WTC11 (cell line): Measurements from ENCODE around the gene SLC25A26. TPM values are rescaled to one million over a fixed set of nuclear protein-coding genes. Genes with fewer than 3 reads are reported as not detected.

Experiments used
- ATAC-seq: fragments of 200-7000 bp; cut with Tn5 transposase; 2 replicates; pipeline ENCODE4 v1.10.0; 2021; ENCODE audit warnings: mild to moderate bottlenecking, moderate library complexity
- CTCF ChIA-PET: fragments of 300-600 bp; sonication (Branson Sonifier 250); formaldehyde crosslinking; loops from one replicate; lab custom pipeline; 2021; ENCODE audit warnings: antibody characterized with exemption; lab: Charles Lee
- POLR2A ChIA-PET: fragments of 350-600 bp; sonication (Branson Sonifier 250); formaldehyde crosslinking; loops from one replicate; lab custom pipeline; 2021; ENCODE audit warnings: antibody characterized with exemption; lab: Charles Lee
- DNase-seq: peaks from one replicate; pipeline ENCODE4 v3.0.0; 2021; ENCODE audit warnings: low spot score
- H3K27ac Mint-ChIP-seq: 2 replicates; pipeline ENCODE4 v1.8.0; 2021; ENCODE audit warnings: mixed read lengths
- H3K27me3 Mint-ChIP-seq: 2 replicates; pipeline ENCODE4 v1.8.0; 2021; ENCODE audit warnings: low read depth, mild to moderate bottlenecking, moderate library complexity, mixed read lengths
- H3K36me3 Mint-ChIP-seq: 2 replicates; pipeline ENCODE4 v1.8.0; 2021; ENCODE audit warnings: mixed read lengths
- H3K4me1 Mint-ChIP-seq: 2 replicates; pipeline ENCODE4 v1.8.0; 2022; ENCODE audit warnings: mixed read lengths
- H3K4me3 Mint-ChIP-seq: 2 replicates; pipeline ENCODE4 v1.8.0; 2021; ENCODE audit warnings: mild to moderate bottlenecking, moderate library complexity, mixed read lengths
- H3K9me3 Mint-ChIP-seq: 2 replicates; pipeline ENCODE4 v1.8.0; 2021; ENCODE audit warnings: mixed read lengths
- ESRRA ChIP-seq: sonication (generic); formaldehyde crosslinking; IDR thresholded peaks from 2 replicates; pipeline ENCODE4 v1.8.1; 2022; ENCODE audit warnings: mild to moderate bottlenecking, missing genetic modification reagents, borderline replicate concordance
- GABPB1 ChIP-seq: sonication (generic); formaldehyde crosslinking; IDR thresholded peaks from 2 replicates; pipeline ENCODE4 v1.8.1; 2023; ENCODE audit warnings: mild to moderate bottlenecking, missing genetic modification reagents
- MXD4 ChIP-seq: fragments of 250-450 bp; sonication (Bioruptor Pico); IDR thresholded peaks from 2 replicates; pipeline ENCODE4 v1.8.0; 2021; ENCODE audit warnings: mild to moderate bottlenecking, moderate library complexity, borderline replicate concordance
- NFATC4 ChIP-seq: fragments of 250-450 bp; sonication (Bioruptor Pico); IDR thresholded peaks from 2 replicates; pipeline ENCODE4 v1.9.0; 2021; ENCODE audit warnings: mild to moderate bottlenecking
- RELA ChIP-seq: sonication (generic); formaldehyde crosslinking; IDR thresholded peaks from 2 replicates; pipeline ENCODE4 v1.8.1; 2022; ENCODE audit warnings: missing genetic modification reagents, mild to moderate bottlenecking, borderline replicate concordance
- SOX15 ChIP-seq: fragments of 250-450 bp; sonication (Bioruptor Pico); IDR thresholded peaks from 2 replicates; pipeline ENCODE4 v1.9.0; 2021; ENCODE audit warnings: mild to moderate bottlenecking
- TCF7 ChIP-seq: sonication (generic); formaldehyde crosslinking; IDR thresholded peaks from 2 replicates; pipeline ENCODE4 v1.8.0; 2022; ENCODE audit warnings: mild to moderate bottlenecking, low read depth, missing genetic modification reagents, moderate library complexity
- TEAD4 ChIP-seq: sonication (generic); formaldehyde crosslinking; IDR thresholded peaks from 2 replicates; pipeline ENCODE4 v1.8.0; 2022; ENCODE audit warnings: mild to moderate bottlenecking, missing genetic modification reagents
- ZNF423 ChIP-seq: fragments of 250-450 bp; sonication (Bioruptor Pico); IDR thresholded peaks from 2 replicates; pipeline ENCODE4 v2.1.2; 2022; ENCODE audit warnings: mild to moderate bottlenecking, moderate library complexity
- total RNA-seq: library from RNA; stranded (reverse); gene quantifications from 3 replicates; pipeline ENCODE4 v1.2.3, GENCODE V29; 2021
- TF ChIP-seq, protein P1 (sequence below): sonication (generic); formaldehyde crosslinking; IDR thresholded peaks from 2 replicates; pipeline ENCODE4 v1.8.0; 2022; ENCODE audit warnings: mild to moderate bottlenecking, missing genetic modification reagents
- TF ChIP-seq, protein P2 (sequence below): sonication (generic); formaldehyde crosslinking; IDR thresholded peaks from 2 replicates; pipeline ENCODE4 v1.8.0; 2022; ENCODE audit warnings: mild to moderate bottlenecking, missing genetic modification reagents
- TF ChIP-seq, protein P3 (sequence below): sonication (generic); formaldehyde crosslinking; IDR thresholded peaks from 2 replicates; pipeline ENCODE4 v1.8.0; 2023; ENCODE audit warnings: missing genetic modification reagents, mild to moderate bottlenecking, borderline replicate concordance
- TF ChIP-seq, protein P4 (sequence below): sonication (generic); formaldehyde crosslinking; conservative IDR thresholded peaks from 2 replicates; pipeline ENCODE4 v1.8.1; 2022; ENCODE audit warnings: mild to moderate bottlenecking, missing genetic modification reagents
- TF ChIP-seq, protein P5 (sequence below): sonication (generic); formaldehyde crosslinking; IDR thresholded peaks from 2 replicates; pipeline ENCODE4 v1.8.0; 2023; ENCODE audit warnings: missing genetic modification reagents
- TF ChIP-seq, protein P6 (sequence below): fragments of 200-600 bp; IDR thresholded peaks from 2 replicates; pipeline ENCODE4 v1.8.0; 2022; ENCODE audit warnings: antibody characterized with exemption

SLC25A26 gene
- total RNA-seq, 1 experiment from 2014 or later, result 29.1 TPM

DNA sequence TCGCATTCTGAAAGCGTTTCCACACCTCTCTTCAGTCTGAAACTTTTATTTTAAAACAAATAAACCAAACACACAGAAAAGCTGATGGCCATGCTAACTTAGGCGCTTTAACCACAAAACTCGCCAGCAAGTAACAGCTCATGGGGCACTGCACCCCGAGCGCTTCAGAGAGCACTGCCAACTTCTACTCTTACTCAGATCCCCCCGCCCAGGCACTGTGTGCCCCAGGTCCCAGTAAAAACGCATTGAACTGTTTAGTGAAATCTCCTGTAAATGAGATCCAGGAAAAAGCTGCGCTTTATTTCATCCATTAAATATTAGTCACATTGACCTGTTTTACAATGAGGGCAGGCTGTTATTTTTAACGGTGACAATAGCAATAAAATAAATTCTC is 180.4 kb downstream of the SLC25A26 start:
- TF ChIP-seq ZNF423 (CRISPR knock-in tag), result no peak
- TF ChIP-seq, protein P1, sequence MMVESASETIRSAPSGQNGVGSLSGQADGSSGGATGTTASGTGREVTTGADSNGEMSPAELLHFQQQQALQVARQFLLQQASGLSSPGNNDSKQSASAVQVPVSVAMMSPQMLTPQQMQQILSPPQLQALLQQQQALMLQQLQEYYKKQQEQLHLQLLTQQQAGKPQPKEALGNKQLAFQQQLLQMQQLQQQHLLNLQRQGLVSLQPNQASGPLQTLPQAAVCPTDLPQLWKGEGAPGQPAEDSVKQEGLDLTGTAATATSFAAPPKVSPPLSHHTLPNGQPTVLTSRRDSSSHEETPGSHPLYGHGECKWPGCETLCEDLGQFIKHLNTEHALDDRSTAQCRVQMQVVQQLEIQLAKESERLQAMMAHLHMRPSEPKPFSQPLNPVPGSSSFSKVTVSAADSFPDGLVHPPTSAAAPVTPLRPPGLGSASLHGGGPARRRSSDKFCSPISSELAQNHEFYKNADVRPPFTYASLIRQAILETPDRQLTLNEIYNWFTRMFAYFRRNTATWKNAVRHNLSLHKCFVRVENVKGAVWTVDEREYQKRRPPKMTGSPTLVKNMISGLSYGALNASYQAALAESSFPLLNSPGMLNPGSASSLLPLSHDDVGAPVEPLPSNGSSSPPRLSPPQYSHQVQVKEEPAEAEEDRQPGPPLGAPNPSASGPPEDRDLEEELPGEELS (CRISPR knock-in tag), result no peak
- no peak for TF ChIP-seq NFATC4
- TF ChIP-seq TEAD4 (CRISPR knock-in tag), result no peak
- TF ChIP-seq, protein P2, sequence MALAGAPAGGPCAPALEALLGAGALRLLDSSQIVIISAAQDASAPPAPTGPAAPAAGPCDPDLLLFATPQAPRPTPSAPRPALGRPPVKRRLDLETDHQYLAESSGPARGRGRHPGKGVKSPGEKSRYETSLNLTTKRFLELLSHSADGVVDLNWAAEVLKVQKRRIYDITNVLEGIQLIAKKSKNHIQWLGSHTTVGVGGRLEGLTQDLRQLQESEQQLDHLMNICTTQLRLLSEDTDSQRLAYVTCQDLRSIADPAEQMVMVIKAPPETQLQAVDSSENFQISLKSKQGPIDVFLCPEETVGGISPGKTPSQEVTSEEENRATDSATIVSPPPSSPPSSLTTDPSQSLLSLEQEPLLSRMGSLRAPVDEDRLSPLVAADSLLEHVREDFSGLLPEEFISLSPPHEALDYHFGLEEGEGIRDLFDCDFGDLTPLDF, result no peak
- no peak for TF ChIP-seq SOX15 (CRISPR knock-in tag)
- TF ChIP-seq, protein P3, sequence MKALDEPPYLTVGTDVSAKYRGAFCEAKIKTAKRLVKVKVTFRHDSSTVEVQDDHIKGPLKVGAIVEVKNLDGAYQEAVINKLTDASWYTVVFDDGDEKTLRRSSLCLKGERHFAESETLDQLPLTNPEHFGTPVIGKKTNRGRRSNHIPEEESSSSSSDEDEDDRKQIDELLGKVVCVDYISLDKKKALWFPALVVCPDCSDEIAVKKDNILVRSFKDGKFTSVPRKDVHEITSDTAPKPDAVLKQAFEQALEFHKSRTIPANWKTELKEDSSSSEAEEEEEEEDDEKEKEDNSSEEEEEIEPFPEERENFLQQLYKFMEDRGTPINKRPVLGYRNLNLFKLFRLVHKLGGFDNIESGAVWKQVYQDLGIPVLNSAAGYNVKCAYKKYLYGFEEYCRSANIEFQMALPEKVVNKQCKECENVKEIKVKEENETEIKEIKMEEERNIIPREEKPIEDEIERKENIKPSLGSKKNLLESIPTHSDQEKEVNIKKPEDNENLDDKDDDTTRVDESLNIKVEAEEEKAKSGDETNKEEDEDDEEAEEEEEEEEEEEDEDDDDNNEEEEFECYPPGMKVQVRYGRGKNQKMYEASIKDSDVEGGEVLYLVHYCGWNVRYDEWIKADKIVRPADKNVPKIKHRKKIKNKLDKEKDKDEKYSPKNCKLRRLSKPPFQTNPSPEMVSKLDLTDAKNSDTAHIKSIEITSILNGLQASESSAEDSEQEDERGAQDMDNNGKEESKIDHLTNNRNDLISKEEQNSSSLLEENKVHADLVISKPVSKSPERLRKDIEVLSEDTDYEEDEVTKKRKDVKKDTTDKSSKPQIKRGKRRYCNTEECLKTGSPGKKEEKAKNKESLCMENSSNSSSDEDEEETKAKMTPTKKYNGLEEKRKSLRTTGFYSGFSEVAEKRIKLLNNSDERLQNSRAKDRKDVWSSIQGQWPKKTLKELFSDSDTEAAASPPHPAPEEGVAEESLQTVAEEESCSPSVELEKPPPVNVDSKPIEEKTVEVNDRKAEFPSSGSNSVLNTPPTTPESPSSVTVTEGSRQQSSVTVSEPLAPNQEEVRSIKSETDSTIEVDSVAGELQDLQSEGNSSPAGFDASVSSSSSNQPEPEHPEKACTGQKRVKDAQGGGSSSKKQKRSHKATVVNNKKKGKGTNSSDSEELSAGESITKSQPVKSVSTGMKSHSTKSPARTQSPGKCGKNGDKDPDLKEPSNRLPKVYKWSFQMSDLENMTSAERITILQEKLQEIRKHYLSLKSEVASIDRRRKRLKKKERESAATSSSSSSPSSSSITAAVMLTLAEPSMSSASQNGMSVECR (CRISPR knock-in tag), result no peak
- no peak for TF ChIP-seq RELA (CRISPR knock-in tag)
- no peak for TF ChIP-seq TCF7
- TF ChIP-seq ESRRA, result no peak
- TF ChIP-seq MXD4 (CRISPR knock-in tag), result no peak
- TF ChIP-seq, protein P4, sequence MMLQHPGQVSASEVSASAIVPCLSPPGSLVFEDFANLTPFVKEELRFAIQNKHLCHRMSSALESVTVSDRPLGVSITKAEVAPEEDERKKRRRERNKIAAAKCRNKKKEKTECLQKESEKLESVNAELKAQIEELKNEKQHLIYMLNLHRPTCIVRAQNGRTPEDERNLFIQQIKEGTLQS, result no peak
- TF ChIP-seq GABPB1 (CRISPR knock-in tag), result no peak
- TF ChIP-seq, protein P5, sequence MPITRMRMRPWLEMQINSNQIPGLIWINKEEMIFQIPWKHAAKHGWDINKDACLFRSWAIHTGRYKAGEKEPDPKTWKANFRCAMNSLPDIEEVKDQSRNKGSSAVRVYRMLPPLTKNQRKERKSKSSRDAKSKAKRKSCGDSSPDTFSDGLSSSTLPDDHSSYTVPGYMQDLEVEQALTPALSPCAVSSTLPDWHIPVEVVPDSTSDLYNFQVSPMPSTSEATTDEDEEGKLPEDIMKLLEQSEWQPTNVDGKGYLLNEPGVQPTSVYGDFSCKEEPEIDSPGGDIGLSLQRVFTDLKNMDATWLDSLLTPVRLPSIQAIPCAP (CRISPR knock-in tag), result no peak
- TF ChIP-seq, protein P6, sequence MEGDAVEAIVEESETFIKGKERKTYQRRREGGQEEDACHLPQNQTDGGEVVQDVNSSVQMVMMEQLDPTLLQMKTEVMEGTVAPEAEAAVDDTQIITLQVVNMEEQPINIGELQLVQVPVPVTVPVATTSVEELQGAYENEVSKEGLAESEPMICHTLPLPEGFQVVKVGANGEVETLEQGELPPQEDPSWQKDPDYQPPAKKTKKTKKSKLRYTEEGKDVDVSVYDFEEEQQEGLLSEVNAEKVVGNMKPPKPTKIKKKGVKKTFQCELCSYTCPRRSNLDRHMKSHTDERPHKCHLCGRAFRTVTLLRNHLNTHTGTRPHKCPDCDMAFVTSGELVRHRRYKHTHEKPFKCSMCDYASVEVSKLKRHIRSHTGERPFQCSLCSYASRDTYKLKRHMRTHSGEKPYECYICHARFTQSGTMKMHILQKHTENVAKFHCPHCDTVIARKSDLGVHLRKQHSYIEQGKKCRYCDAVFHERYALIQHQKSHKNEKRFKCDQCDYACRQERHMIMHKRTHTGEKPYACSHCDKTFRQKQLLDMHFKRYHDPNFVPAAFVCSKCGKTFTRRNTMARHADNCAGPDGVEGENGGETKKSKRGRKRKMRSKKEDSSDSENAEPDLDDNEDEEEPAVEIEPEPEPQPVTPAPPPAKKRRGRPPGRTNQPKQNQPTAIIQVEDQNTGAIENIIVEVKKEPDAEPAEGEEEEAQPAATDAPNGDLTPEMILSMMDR, result no peak
- H3K27me3 Mint-ChIP-seq, result no peaks in the 10 kb centered on the region
- ChIA-PET POLR2A (no interaction called here), CTCF (interaction anchor here (2.3 to 3.5 kb wide), 2 partner anchors 23 to 421 kb away, joined by 8 to 13 read pairs; no protein-coding TSS in a partner anchor)
- peak overlapping the region; percentile 45 for H3K27ac Mint-ChIP-seq
- ATAC-seq (0 out of 2 replicates have a peak, but pooled peaks have one; percentile 5), DNase-seq (no peak)
- H3K4me1 Mint-ChIP-seq, result peaks cover 34% of the 10 kb centered on the region
- H3K9me3 Mint-ChIP-seq, result no peaks in the 10 kb centered on the region
- H3K4me3 Mint-ChIP-seq, result no peak overlapping the region
- H3K36me3 Mint-ChIP-seq, result peaks cover 78% of the 10 kb centered on the region
